Measurements from ENCODE around the gene MPPED2.

The MPPED2 gene

DNA sequence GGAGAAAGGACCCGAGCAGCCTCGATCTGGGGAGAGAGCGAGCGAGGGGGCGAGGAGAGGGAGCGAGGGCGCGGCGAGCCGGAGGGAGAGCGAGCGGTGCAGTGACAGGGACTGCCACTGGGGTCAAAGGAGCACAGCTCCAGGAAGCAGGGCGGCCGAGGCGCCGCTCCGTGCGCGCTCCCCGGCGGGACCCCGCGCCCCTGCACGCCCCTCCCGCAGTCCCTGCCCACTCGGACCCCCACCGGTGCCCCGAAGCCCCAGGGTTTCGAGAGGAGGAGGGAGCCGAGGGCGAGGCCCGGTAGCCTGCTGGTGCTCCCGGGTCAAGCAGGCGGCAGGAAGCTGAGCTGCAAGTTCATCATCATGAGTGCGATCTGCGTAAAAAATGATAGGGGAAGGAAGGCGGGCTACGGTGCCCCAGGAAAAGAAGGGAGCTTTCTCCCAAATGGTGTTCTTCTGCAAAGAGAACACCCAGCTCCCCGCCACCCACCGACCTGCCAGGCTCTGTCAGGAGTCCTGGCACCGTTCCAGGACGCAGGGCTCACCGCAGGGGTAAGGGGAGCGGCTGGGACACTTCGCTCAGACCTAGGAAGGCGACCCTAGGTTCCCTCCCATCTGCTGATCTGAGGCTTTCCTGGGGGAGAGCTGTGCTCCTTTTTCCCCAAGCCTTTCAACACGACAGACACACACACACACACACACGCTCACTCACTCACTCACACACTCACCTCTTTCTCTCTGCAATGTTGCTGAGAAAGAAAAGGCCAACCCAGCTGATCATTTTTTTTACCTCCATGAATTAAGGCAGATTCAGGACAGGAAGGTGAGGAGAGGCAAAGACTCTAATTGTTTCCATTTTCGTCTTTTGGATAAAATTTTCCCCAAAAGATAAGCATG is at the start of gene MPPED2:
TSS of gene MPPED2 (minus strand) at position 103 of the 894 bp plus-strand sequence. CDS start 5,980 bp downstream, outside the sequence.
- no peak for DNase-seq

- DNase-seq = no peak
These were observed 49.3 kb upstream of the MPPED2 start for GRCh38 chr11:30635401-30635989.

GRCh38 chr11:30631148-30631547 is 45.0 kb upstream of the MPPED2 start:
- no peak for DNase-seq

DNA sequence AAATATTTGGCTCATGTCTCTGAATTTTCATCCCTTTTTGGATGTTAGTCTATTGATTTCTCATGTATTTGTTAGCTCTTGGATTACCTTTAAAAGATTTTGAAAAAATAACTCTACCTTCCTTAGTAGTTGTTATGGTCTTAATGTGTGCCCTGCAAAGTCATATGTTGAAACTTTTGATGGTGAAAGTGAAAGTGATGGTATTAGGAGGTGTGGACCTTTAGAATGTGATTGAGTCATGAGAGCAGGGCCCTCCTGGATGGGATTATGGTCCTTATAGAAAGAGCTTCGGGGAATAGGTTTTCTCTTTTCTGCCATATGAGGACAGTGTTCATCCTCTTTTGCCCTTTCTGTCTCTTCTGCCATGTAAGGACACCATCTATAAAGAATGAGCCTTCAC is 33.6 kb upstream of the MPPED2 start:
- DNase-seq = no peak

DNA sequence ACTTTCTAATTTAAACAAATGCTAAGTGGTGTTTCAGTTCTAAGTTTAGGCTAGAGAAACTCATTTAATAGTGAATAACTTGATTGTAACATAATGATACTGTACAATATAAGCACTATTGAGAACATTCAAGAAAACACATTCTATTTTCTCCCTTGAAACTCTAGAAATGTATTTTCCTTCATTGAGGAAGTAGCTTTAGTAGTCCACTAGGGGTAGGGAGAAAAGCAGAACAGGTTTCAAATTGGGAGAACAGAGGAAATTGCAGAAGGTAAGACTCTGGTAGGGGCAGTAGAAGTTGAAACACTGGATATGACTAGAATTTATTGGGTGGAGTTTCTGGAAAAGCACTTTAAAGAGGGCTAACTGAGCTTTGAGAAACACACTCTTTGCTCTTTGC is 31.6 kb upstream of the MPPED2 start:
- DNase-seq = no peak

GRCh38 chr11:30610628-30611027 is 24.5 kb upstream of the MPPED2 start:
- DNase-seq = no peak

DNA sequence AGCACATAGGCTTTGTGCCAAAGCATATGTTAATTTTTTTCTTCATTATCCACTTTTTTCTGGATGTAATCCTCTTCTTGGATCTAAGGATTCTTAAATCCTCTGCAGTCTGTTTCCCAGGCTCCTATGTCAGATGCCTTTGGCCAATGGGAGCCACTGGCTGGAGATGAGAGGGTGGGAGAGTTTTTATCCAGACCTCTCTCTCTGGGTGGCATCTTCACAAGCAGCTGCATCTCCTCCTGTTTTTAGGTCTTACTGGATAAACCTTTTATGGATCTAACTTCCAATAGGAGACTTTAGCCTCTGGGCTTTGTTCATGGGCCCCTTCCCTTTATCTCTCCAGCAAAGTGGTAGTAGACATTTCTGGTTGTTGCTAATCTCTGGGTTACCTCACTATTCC is 22.4 kb upstream of the MPPED2 start:
- DNase-seq = no peak

- no peak for DNase-seq
These were observed 19.0 kb upstream of the MPPED2 start for GRCh38 chr11:30605036-30605605.

GRCh38 chr11:30603357-30603756 is 17.2 kb upstream of the MPPED2 start:
- DNase-seq = no peak

GRCh38 chr11:30596832-30597231 is 10.7 kb upstream of the MPPED2 start:
- no peak for DNase-seq

GRCh38 chr11:30595934-30596333 is 9.8 kb upstream of the MPPED2 start:
- no peak for DNase-seq

DNA sequence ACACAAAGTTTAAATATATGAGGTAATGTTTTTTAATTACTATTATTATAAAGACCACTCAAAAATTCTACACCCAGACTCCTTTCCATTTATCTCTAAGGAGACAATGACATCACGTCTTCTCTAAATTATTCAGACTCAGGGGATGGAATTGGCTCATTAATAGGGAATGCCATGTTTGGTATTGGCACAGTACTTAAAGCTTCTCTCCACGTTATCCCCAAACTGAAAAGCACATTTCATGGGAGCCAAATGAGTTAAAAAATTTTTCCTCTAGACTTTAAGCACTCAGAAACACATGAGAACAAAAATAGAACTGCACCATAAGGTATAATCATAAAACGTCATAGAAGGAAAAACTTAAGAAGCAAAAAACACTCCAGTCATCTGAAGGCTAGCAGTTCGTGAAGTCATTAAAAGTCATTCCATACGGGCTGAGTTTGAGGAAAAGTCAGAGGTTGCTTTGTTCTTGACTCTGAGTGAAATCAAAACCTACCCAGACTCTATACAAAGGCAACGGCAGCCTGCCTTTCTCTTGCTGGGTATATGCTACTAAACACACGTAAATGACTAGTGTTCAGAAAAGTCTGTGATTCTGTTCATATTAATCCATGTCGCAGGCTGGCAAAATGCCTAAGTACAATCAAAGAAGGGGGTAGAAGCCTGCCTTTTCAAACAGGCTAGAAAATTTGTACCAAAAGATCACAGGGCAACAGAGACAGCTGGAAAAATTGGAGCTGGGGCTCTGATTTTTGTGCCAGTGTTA is 8.7 kb upstream of the MPPED2 start:
- DNase-seq = no peak

DNA sequence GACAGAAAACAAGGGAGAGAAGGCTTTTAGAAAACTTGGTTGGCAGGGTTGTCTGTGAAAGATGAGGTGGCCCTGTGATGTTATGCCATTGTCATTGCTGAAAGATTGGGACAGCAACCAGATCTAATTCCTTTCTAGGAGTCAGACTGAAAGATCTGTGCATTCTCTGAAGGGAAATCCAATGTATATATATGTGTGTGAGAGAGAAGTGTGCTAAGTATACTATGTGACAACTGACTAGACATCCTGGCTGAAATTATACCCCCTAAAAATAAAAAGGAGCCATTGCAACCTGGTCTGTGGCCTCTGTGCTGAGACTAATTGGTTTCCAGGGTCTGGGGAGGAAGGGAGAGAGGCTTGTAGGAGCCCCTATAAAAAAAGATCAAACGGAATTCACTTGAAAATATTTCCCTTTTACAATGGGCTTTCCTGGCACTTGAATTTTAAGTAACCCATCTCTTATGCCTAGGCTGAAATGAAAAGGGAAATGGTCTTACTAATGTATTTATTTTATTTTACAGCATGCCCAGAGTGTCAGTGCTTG is 1.2 kb upstream of the MPPED2 start:
- no peak for DNase-seq

DNA sequence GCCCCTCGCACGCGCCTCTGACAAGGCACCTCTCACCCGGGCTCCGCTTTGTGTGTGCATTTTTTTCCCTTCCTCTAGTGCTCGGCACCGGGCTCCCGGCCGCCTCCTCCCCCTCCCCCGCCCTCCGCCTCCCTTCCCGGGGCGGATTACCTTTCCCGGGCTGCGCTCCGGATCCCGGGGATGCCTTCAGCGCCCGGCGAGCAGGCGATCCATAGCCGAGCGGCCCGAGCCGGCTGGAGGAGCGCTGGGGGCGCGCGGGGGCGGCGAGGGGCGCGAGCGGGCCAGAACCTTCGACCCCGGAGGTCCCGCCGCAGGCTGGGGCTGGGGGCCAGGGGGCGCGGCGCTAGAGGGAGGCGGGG is 282 bp downstream of the MPPED2 start:
- DNase-seq = no peak

GRCh38 chr11:30585125-30585891 is 845 bp downstream of the MPPED2 start:
- no peak for DNase-seq

GRCh38 chr11:30583476-30584280 is 2.5 kb downstream of the MPPED2 start:
- DNase-seq = no peak

DNA sequence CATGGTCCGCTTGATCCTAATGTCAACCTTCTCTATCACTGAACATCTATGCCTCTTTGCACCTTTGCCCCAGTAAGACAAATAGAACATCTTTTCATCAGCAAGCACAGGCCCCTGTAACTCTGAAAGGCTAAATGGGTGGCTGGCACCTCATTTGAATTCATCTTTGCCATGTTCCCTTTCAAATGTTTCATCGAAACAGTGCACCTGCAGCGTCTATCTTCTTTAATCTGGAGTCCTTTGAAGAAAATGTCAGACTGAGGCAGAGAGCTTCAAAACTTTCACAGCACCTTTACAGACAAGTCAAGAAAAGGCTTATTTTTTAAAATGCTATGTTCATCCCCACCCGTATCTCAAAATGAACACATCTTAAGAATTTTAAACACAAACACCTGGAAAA is 3.4 kb downstream of the MPPED2 start:
- DNase-seq = no peak

DNA sequence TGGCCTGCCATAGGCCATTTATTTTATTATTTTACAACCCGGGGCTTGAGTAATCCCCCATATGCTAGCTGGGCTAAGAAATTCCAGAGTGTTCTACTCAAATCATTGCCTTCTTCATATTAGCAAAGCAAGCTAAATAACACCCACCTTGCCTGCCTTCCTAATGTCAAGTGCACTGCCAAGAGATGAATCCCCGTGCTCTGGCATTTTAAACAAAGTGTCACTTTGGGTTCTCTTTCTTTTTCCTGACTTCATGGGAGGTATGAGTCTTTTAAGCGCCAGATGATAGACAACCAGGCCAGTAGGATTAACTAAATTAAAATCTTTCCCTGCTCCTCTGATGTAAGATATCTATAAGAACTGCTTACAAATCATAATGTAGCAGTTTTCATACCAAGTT is 4.5 kb downstream of the MPPED2 start:
- no peak for DNase-seq

DNA sequence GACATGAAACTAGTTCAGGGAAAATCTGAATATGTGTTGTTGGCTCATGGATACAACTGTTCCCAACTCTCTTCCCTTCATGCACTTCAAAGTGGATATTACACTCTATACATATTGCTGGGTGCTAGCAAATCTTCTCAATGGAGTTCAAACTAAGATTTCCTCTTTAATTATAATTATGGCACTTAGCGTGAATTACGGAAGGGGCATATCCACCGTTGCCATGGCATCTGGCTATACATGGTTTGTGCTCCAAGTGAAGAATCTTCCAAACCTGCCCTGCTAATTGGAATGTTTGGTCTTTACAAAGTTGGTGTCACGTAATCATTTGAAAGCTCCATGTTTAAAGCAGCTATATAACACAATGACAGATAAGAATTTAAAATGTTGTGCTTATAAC is 5.6 kb downstream of the MPPED2 start:
- DNase-seq = no peak

DNA sequence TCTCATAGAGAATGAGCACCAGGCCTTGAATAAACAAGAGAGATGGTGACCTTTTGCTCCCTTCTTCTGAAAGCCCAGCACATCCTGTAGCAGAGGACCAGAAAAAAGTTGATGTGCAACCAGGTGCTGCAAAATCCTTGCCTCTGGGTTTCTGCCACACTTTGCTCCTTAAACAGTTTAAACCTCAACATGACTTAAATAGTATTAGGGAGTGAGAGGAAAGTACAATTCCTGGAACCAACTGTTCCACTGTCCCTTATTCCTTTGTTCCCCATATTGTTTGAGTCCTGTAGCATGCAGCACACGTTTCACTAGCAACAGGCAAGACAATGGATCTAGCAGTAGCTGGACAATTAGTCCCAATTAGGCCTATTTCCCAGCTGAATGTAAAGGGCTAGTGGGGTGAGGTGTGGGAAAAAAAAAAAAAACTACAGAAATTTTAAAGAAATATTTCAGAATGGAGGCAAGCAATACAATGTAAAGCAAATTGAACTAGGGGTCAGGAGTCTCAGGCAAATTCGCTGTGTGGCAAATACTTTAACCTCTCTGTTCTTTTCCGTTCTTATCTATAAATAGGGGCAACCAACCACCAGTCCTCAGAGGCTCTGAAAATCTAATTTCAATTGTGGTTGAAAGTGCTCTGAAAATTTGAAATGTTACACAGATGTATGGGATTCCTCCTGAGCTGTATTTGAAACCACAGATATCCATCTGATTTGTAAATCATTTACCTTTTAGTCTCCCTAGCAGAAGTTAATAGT is 6.6 kb downstream of the MPPED2 start:
- no peak for DNase-seq

DNA sequence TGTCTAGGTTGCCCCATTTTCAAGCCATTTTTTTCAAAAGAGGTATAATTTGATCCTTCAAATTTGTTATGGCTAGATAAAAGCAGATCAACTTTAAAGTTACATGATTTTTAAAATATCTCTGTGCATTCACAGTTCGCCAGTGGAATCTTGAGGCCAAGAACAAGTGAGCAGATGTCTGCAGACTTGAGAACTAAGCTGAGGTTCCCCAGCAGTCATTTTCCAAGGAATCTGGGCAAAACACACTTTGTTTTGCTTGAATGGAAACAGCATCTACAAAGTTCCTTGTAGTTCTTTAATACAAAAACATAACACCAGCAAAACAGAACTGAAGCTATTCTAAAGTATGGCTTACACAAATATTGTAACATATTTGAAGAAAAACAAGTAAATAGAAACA is 7.7 kb downstream of the MPPED2 start:
- no peak for DNase-seq

Data from CD4-positive, alpha-beta T cell treated with Interleukin-10 for 1 hour (primary cell).